Esophagus squamous epithelium (tissue), 5 donors: Measurements from ENCODE around the gene PAAF1. TPM values are rescaled to one million over a fixed set of nuclear protein-coding genes. Genes with fewer than 3 reads are reported as not detected.
"Not testable (repeated sequence)": the region's sequence is repeated elsewhere in the genome, so short reads cannot be mapped to it uniquely, and the experiment has no call there.

Source experiments
- DNase-seq: peaks from one replicate; lab custom pipeline; 2025; lab: John Stamatoyannopoulos, UW
- H3K27ac ChIP-seq, 4 donors: fragments of 200-600 bp; sonication (generic); one replicate each; pipeline ENCODE4 v1.5.1; 2016 to 2019; ENCODE audit warnings: mild to moderate bottlenecking in 1 of 4
- H3K27me3 ChIP-seq, 4 donors: fragments of 200-600 bp; sonication (generic); 1 replicate in 3 of 4; 2 replicates in 1 of 4; pipeline versions ENCODE4 v1.5.1 to v1.6.0; 2017 to 2021; ENCODE audit warnings: antibody characterized with exemption in 1 of 4
- H3K36me3 ChIP-seq, 3 donors: fragments of 200-600 bp; sonication (generic); one replicate each; pipeline ENCODE4 v1.5.1; 2016 to 2019
- H3K4me1 ChIP-seq, 3 donors: fragments of 200-600 bp; sonication (generic); one replicate each; pipeline ENCODE4 v1.5.1; 2017 to 2019
- H3K4me3 ChIP-seq, 4 donors: fragments of 200-600 bp; sonication (generic); 1 replicate in 3 of 4; 2 replicates in 1 of 4; pipeline ENCODE4 v1.5.1; 2016 to 2019; ENCODE audit warnings: mild to moderate bottlenecking in 2 of 4, moderate library complexity in 1 of 4
- H3K9me3 ChIP-seq, 3 donors: fragments of 200-600 bp; sonication (generic); one replicate each; pipeline ENCODE4 v1.5.1; 2016 to 2019
- POLR2A ChIP-seq, 4 donors: fragments of 450-650 bp; IDR thresholded peaks; one replicate each; pipeline ENCODE4 v1.6.1; 2017; ENCODE audit warnings: antibody characterized with exemption in 4 of 4, mild to moderate bottlenecking in 4 of 4, moderate library complexity in 3 of 4
- WGBS, 2 donors: methylation state at CpG; one replicate each; pipeline ENCODE4 v1.1.5; 2018; 5-methylcytosine and 5-hydroxymethylcytosine counted together
- intact Hi-C: fragments of 100-400 bp; cut with DNase I; formaldehyde crosslinking; loops from one replicate; pipeline ENCODE4 v1.15.0; 2022
- total RNA-seq, 4 donors: library from RNA; depleted of rRNA; stranded (reverse); fragments of >200 nt; gene quantifications; one replicate each; pipeline ENCODE4 v1.1.0, GENCODE V29; 2016
- TF ChIP-seq, protein P1 (sequence below), 6 experiments: fragments of 450-650 bp in 4 of 6; fragments of 200-600 bp in 2 of 6; sonication (generic) in 2 of 6; IDR thresholded peaks; one replicate each; pipeline ENCODE4 v1.5.1; 2016 to 2019; ENCODE audit warnings: antibody characterized with exemption in 6 of 6, mild to moderate bottlenecking in 4 of 6, moderate library complexity in 4 of 6
- donor health status: DM: yes; HTN: yes; CAD: no.

Gene PAAF1
- total RNA-seq, 4 donors from 2014 or later = 4.3 to 10.9 (median 8.3) TPM

DNA sequence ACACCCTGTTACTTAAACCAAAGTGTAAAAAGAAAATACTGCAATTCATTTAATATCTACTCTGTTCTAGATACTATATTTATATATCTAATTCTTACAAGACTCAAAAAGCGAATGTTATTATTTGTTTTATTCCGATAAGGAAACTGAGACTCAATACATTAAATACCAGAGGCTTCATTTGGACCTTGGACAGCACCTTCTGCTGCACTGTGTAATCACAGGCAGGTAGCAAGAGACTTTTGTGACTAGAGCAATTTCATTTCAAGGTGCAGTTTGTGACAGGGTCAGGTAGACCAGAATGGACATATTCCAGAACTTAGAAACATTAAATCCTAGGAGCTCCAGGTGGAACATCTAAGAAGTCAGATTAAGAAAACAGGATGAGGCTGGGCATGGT is 52.6 kb downstream of the PAAF1 start:
- Histone ChIP-seq H3K4me1 (no peaks in the 10 kb centered on the region), H3K4me3 (no peak overlapping the region), H3K27ac (no peak overlapping the region), H3K27me3 (no peaks in the 10 kb centered on the region), H3K36me3 (peaks cover 4 to 92% (median 11%) of the 10 kb centered on the region in 3 donors), H3K9me3 (no peaks in the 10 kb centered on the region)
- WGBS, 2 donors = 93 to 97% methylated on average over 2 of the region's 2 CpGs
- DNase-seq = no peak
- TF ChIP-seq, protein P1, sequence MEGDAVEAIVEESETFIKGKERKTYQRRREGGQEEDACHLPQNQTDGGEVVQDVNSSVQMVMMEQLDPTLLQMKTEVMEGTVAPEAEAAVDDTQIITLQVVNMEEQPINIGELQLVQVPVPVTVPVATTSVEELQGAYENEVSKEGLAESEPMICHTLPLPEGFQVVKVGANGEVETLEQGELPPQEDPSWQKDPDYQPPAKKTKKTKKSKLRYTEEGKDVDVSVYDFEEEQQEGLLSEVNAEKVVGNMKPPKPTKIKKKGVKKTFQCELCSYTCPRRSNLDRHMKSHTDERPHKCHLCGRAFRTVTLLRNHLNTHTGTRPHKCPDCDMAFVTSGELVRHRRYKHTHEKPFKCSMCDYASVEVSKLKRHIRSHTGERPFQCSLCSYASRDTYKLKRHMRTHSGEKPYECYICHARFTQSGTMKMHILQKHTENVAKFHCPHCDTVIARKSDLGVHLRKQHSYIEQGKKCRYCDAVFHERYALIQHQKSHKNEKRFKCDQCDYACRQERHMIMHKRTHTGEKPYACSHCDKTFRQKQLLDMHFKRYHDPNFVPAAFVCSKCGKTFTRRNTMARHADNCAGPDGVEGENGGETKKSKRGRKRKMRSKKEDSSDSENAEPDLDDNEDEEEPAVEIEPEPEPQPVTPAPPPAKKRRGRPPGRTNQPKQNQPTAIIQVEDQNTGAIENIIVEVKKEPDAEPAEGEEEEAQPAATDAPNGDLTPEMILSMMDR (IDR thresholded peaks at IDR 0.05) = no peak
- no peak for TF ChIP-seq POLR2A (IDR thresholded peaks at IDR 0.05)
- intact Hi-C loops = no loop called here

DNA sequence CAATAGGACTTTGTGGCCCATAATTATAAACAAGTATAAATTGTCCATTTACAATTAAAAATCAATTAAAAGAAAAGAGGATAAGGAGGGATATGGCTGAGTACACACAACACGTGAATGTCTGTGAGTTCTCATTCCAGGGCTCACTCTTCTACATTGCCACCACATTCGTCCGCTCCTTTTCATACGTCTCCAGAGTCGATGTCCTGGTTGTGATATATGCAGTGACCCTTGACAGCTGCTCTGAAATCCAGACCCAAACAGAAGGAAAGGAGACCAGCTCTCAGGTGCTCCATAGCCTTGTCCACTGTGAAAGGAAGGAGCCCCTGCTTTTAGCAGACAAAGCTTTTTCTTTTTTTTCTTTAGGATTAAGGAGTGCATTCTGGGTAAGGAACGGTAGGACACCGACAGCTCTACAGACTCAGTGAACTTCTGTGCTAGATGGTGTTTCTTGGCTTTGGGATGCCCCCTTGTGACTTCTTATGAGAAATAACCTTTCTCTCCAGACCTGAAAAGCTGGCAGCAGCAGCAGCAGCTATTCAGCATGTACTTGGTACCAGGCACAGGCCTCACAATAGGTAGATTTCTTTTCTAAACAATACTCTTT is 54.3 kb downstream of the PAAF1 start:
- TF ChIP-seq POLR2A (IDR thresholded peaks at IDR 0.05) = no peak
- TF ChIP-seq, protein P1 (IDR thresholded peaks at IDR 0.05) = peak in 3 of 6 experiments; percentile 26 to 62 (median 30)
- no peak overlapping the region for H3K4me3 ChIP-seq
- peaks cover 4 to 82% (median 11%) of the 10 kb centered on the region in 3 donors for H3K36me3 ChIP-seq
- DNase-seq = no peak
- H3K9me3 ChIP-seq = no peaks in the 10 kb centered on the region
- H3K4me1 ChIP-seq = no peaks in the 10 kb centered on the region
- 67 to 68% methylated on average over 7 of the region's 7 CpGs for WGBS, 2 donors
- H3K27me3 ChIP-seq = no peaks in the 10 kb centered on the region
- no peak overlapping the region for H3K27ac ChIP-seq
- intact Hi-C loops = no loop called here

DNA sequence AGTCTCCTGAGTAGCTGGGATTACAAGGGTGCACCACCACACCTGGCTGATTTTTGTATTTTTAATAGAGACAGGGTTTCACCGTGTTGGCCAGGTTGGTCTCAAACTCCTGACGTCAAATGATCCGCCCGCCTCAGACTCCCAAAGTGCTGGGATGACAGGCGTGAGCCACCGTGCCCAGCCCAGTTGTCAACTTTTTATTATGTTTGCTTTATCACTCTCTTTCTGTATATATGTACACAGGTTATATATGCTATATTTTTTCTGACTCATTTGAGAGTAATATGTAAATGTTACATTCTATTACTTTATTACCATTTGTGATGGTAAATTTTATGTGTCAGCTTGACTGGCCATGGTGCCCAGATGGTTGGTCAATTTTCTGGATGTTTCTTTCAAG is 55.2 kb downstream of the PAAF1 start:
- intact Hi-C loops = no loop called here
- TF ChIP-seq, protein P1 (IDR thresholded peaks at IDR 0.05) = no peak
- no peak for TF ChIP-seq POLR2A (IDR thresholded peaks at IDR 0.05)
- H3K4me1 ChIP-seq = no peaks in the 10 kb centered on the region
- no peak for DNase-seq
- H3K27ac ChIP-seq = no peak overlapping the region
- H3K27me3 ChIP-seq = no peaks in the 10 kb centered on the region
- H3K36me3 ChIP-seq = peaks cover 4 to 74% (median 11%) of the 10 kb centered on the region in 3 donors
- H3K4me3 ChIP-seq = no peak overlapping the region
- H3K9me3 ChIP-seq = no peaks in the 10 kb centered on the region
- WGBS, 2 donors = 97 to 98% methylated on average over 6 of the region's 6 CpGs

DNA sequence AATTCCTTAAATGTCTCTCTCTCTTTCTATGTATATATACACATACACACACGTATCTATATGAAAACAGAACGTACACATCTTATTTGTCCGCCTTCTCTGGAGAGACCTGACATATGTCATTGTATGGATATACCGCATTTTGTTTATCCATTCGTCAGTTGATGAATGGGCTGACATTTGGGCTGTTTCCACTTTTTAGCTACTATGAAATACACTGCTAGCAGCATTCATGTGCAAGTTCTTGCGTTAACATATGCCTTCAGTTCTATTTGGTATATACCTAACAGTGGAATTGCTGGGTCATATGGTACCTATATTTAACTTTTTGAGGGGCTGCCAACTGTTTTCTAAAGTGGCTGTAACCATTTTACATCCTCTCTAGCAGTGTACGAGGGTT is 56.0 kb downstream of the PAAF1 start:
- Histone ChIP-seq H3K36me3 (peaks cover 2 to 65% (median 8%) of the 10 kb centered on the region in 3 donors), H3K27ac (no peak overlapping the region), H3K9me3 (no peaks in the 10 kb centered on the region), H3K4me3 (no peak overlapping the region), H3K4me1 (no peaks in the 10 kb centered on the region), H3K27me3 (no peaks in the 10 kb centered on the region)
- intact Hi-C loops = no loop called here
- DNase-seq = no peak
- TF ChIP-seq, protein P1 (IDR thresholded peaks at IDR 0.05) = no peak
- no peak for TF ChIP-seq POLR2A (IDR thresholded peaks at IDR 0.05)
- 77 to 94% methylated on average over 7 of the region's 7 CpGs for WGBS, 2 donors

DNA sequence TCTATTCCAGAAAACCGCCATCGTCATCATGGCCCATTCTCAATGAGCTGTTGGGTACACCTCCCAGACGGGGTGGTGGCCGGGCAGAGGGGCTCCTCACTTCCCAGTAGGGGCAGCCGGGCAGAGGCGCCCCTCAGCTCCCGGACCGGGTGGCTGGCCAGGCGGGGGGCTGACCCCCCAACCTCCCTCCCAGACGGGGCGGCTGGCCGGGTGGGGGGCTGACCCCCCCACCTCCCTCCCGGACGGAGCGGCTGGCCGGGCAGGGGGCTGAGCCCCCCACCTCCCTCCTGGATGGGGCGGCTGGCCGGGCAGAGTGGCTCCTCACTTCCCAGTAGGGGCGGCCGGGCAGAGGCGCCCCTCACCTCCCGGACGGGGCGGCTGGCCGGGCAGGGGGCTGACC is 59.2 kb downstream of the PAAF1 start:
- H3K27me3 ChIP-seq, H3K4me3 ChIP-seq, DNase-seq, H3K4me1 ChIP-seq, H3K9me3 ChIP-seq, intact Hi-C loops, H3K27ac ChIP-seq: not testable (repeated sequence)
- 100% methylated on average over 2 of the region's 25 CpGs; no CpG with 5 or more reads in 1 of the 2 donors for WGBS, 2 donors
- H3K36me3 ChIP-seq = peaks cover 0 to 35% (median 0%) of the 10 kb centered on the region in 3 donors
